Uterus (tissue), 4 donors: ENCODE measurements around the gene BICD1. TPM values are rescaled to one million over a fixed set of nuclear protein-coding genes. Genes with fewer than 3 reads are reported as not detected.

Experiments used
- DNase-seq, 2 donors: peaks; one replicate each; pipeline ENCODE4 v3.0.0-alpha.2; 2019 to 2020
- H3K27ac ChIP-seq, 2 donors: fragments of 200-600 bp; sonication (generic); 1 replicate in 1 of 2; 2 replicates in 1 of 2; pipeline ENCODE4 v1.5.1; 2016 to 2018
- H3K27me3 ChIP-seq, 2 donors: fragments of 200-600 bp; sonication (generic); one replicate each; pipeline ENCODE4 v1.5.1; 2018 to 2019; ENCODE audit warnings: control low read depth in 1 of 2
- H3K36me3 ChIP-seq, 2 donors: fragments of 200-600 bp; sonication (generic); one replicate each; pipeline ENCODE4 v1.5.1; 2019; ENCODE audit warnings: control low read depth in 1 of 2
- H3K4me1 ChIP-seq, 2 donors: fragments of 200-600 bp; sonication (generic); one replicate each; pipeline ENCODE4 v1.5.1; 2018 to 2019; ENCODE audit warnings: control low read depth in 1 of 2
- H3K4me3 ChIP-seq, 2 donors: fragments of 200-600 bp; sonication (generic); 1 replicate in 1 of 2; 2 replicates in 1 of 2; pipeline ENCODE4 v1.5.1; 2018 to 2019; ENCODE audit warnings: mild to moderate bottlenecking in 1 of 2
- H3K9me3 ChIP-seq, 2 donors: fragments of 200-600 bp; sonication (generic); one replicate each; pipeline ENCODE4 v1.5.1; 2019; ENCODE audit warnings: control low read depth in 1 of 2
- POLR2A ChIP-seq, 2 donors: fragments of 450-650 bp; IDR thresholded peaks; one replicate each; pipeline ENCODE4 v1.6.1; 2016; ENCODE audit warnings: antibody characterized with exemption in 2 of 2, mild to moderate bottlenecking in 1 of 2, moderate library complexity in 1 of 2
- intact Hi-C: fragments of 100-400 bp; cut with DNase I; formaldehyde crosslinking; loops from one replicate; pipeline ENCODE4 v1.15.1; 2023; ENCODE audit warnings: low total_unique reads
- total RNA-seq, 4 donors: library from RNA; depleted of rRNA in 3 of 4; stranded (reverse); fragments of >200 nt in 3 of 4; gene quantifications; one replicate each; pipeline versions ENCODE4 v1.1.0 to v1.2.4, GENCODE V29; 2014 to 2023
- TF ChIP-seq, protein P1 (sequence below), 4 experiments: fragments of 200-600 bp in 2 of 4; fragments of 450-650 bp in 2 of 4; sonication (generic) in 2 of 4; IDR thresholded peaks; one replicate each; pipeline ENCODE4 v1.5.1; 2016 to 2019; ENCODE audit warnings: antibody characterized with exemption in 4 of 4, mild to moderate bottlenecking in 2 of 4, moderate library complexity in 1 of 4
- donor health status: DM: yes; HTN: yes; CAD: no.

Gene BICD1
- total RNA-seq, 4 donors from 2014 or later: 19.4 to 219 (median 40.9) TPM

DNA sequence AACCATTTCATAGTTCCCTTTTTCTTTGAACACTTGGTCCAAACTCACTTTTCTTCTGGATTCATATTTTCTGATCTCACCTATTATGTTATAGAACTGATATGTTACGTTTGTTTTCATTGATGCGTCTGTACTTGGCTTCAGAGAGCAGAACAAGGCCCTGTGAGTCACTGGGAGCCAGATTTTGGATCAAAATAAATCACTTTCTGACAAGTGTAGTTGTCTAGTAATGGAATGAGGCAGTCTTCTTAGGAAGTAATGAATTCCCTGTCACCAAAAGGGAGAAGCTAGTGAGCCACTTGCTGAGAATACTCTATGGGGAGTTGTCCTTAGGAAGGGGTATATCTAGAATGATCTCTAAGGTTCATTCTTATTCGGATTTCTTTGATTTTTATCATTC lies 10.2 kb downstream of the BICD1 start:
- peaks cover 0 to 3% of the 10 kb centered on the region in 2 donors for H3K4me1 ChIP-seq
- no peak for DNase-seq
- TF ChIP-seq, protein P1, sequence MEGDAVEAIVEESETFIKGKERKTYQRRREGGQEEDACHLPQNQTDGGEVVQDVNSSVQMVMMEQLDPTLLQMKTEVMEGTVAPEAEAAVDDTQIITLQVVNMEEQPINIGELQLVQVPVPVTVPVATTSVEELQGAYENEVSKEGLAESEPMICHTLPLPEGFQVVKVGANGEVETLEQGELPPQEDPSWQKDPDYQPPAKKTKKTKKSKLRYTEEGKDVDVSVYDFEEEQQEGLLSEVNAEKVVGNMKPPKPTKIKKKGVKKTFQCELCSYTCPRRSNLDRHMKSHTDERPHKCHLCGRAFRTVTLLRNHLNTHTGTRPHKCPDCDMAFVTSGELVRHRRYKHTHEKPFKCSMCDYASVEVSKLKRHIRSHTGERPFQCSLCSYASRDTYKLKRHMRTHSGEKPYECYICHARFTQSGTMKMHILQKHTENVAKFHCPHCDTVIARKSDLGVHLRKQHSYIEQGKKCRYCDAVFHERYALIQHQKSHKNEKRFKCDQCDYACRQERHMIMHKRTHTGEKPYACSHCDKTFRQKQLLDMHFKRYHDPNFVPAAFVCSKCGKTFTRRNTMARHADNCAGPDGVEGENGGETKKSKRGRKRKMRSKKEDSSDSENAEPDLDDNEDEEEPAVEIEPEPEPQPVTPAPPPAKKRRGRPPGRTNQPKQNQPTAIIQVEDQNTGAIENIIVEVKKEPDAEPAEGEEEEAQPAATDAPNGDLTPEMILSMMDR (IDR thresholded peaks at IDR 0.05): no peak
- TF ChIP-seq POLR2A (IDR thresholded peaks at IDR 0.05): no peak
- H3K27me3 ChIP-seq: no peaks in the 10 kb centered on the region
- H3K4me3 ChIP-seq: no peak overlapping the region
- H3K27ac ChIP-seq: peak overlapping the region; percentile 79 to 83
- H3K36me3 ChIP-seq: no peaks in the 10 kb centered on the region
- intact Hi-C loops: no loop called here
- no peaks in the 10 kb centered on the region for H3K9me3 ChIP-seq

DNA sequence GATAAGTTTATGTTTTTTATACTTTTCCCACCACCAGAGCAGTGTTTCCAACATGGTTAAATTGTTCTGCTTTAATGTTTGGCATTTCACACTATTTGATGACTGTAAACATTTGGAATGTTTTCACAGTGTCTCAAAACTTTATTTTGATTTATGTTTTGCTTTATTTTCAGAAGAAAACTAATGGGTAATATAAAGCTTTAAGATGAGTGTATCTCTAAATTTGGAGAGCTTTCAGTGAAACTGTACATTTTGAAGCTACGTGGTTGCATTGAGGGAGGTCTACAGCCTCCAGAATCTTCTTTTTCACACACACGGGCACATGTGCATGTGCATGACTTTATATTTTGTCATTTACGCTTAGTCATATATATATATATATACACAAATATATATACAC lies 10.7 kb downstream of the BICD1 start:
- intact Hi-C loops: no loop called here
- H3K27ac ChIP-seq: peak overlapping the region in 1 of 2 donors; percentile 83

DNA sequence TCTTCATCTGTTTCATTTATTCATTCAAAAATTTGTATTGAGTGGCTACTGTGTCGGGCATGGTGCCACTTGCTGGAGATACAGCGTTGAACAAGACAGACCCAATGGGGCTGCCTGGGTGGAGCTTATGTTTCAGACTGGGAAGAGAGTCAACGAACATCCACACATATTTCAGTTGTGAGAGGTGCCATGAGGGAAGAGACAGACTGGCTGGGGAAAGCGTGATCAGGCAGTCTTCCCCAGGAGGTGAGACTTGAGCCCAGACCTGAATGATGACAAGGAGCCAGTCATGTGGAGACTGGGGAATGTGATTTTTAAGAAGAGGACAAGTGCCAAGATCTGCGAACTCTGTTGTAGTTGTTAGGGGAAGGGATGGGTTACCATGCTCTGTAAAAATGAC lies 12.2 kb downstream of the BICD1 start:
- Histone ChIP-seq H3K4me3 (no peak overlapping the region), H3K9me3 (no peaks in the 10 kb centered on the region), H3K27ac (no peak overlapping the region), H3K4me1 (peaks cover 0 to 3% of the 10 kb centered on the region in 2 donors), H3K27me3 (no peaks in the 10 kb centered on the region), H3K36me3 (no peaks in the 10 kb centered on the region)
- no peak for DNase-seq
- intact Hi-C loops: no loop called here
- TF ChIP-seq, protein P1 (IDR thresholded peaks at IDR 0.05): no peak
- TF ChIP-seq POLR2A (IDR thresholded peaks at IDR 0.05): no peak

More for the DNA sequence above, 10.7 kb downstream of the BICD1 start:
- Histone ChIP-seq H3K4me1 (peaks cover 0 to 3% of the 10 kb centered on the region in 2 donors), H3K4me3 (no peak overlapping the region), H3K9me3 (no peaks in the 10 kb centered on the region), H3K27me3 (no peaks in the 10 kb centered on the region), H3K36me3 (no peaks in the 10 kb centered on the region)
- TF ChIP-seq POLR2A (IDR thresholded peaks at IDR 0.05): no peak
- TF ChIP-seq, protein P1 (IDR thresholded peaks at IDR 0.05): no peak
- no peak for DNase-seq

DNA sequence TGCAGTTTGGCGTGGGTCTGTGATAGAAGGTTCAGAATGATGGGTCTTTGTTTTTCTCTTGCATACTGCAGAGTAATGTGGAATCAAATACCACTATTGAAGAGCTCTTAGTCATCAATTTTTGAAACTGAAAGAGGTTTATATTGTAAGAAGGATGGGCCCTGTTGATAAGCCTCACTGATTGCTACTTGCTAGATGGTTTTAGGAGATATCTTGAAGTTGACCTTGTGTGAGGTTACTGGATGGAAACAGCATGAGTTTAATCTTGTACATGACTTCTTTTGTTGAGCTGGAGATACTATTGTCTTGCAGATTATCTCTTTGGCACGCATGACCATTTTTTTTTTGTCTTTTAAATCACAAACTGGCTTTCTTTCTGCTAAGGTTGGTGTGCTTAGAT lies 13.8 kb downstream of the BICD1 start:
- Histone ChIP-seq H3K4me3 (no peak overlapping the region), H3K27ac (no peak overlapping the region), H3K36me3 (no peaks in the 10 kb centered on the region), H3K9me3 (no peaks in the 10 kb centered on the region), H3K4me1 (peaks cover 0 to 3% of the 10 kb centered on the region in 2 donors), H3K27me3 (no peaks in the 10 kb centered on the region)
- intact Hi-C loops: no loop called here
- DNase-seq: no peak
- no peak for TF ChIP-seq POLR2A (IDR thresholded peaks at IDR 0.05)
- TF ChIP-seq, protein P1 (IDR thresholded peaks at IDR 0.05): no peak

DNA sequence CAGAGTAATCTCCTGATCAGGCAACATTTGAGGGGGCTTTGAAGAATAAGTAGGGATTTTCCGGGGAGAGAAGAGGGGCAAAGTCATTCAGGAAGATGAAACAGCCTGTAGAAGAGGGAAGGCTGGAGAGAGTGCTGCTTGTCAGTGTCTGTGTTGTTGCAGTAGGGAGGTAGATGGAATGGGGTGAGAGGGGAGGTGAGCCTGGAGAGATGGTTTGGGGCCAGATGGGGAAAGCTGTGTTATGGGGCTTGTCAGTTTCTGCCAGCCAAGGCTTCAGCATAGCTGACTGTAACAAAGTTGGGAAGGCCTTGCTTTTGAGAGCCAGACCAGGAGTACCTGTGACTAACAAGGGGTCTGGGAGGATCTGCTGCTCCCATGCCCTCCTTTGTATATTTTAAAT lies 18.0 kb downstream of the BICD1 start:
- Histone ChIP-seq H3K9me3 (no peaks in the 10 kb centered on the region), H3K27ac (no peak overlapping the region), H3K4me3 (no peak overlapping the region), H3K4me1 (no peaks in the 10 kb centered on the region), H3K36me3 (no peaks in the 10 kb centered on the region), H3K27me3 (no peaks in the 10 kb centered on the region)
- intact Hi-C loops: no loop called here
- TF ChIP-seq POLR2A (IDR thresholded peaks at IDR 0.05): no peak
- TF ChIP-seq, protein P1 (IDR thresholded peaks at IDR 0.05): no peak
- no peak for DNase-seq
